LNCaP clone FGC (cell line): ENCODE results near the gene RDH11.
A peak's percentile ranks its signal among the peaks of the same experiment; 100 is the strongest.
"Not testable (repeated sequence)": the region's sequence is repeated elsewhere in the genome, so short reads cannot be mapped to it uniquely, and the experiment has no call there.

Experiments used
- DNase-seq: peaks from one replicate; pipeline ENCODE4 v3.0.0-alpha.2; 2011; ENCODE audit warnings: low read depth
- H3K4me3 ChIP-seq: 2 replicates; pipeline ENCODE4 v1.5.1; 2011; ENCODE audit warnings: mild to moderate bottlenecking, low read depth, low read length, control low read depth
- CTCF ChIP-seq: IDR thresholded peaks from 2 replicates; pipeline ENCODE4 v1.5.1; 2012; ENCODE audit warnings: mild to moderate bottlenecking; ENCODE audit not compliant: control insufficient read depth, insufficient read depth; ENCODE audit errors: extremely low read depth

RDH11 gene

GRCh38 chr14:67719866-67720265 lies 24.3 kb upstream of the RDH11 start:
- no peak overlapping the region for H3K4me3 ChIP-seq
- no peak for DNase-seq
- no peak for TF ChIP-seq CTCF

GRCh38 chr14:67719385-67719784 lies 23.8 kb upstream of the RDH11 start:
- not testable (repeated sequence) for H3K4me3 ChIP-seq, DNase-seq

GRCh38 chr14:67718265-67718664 lies 22.7 kb upstream of the RDH11 start:
- DNase-seq = no peak
- no peak for TF ChIP-seq CTCF

GRCh38 chr14:67717048-67717447 lies 21.5 kb upstream of the RDH11 start:
- DNase-seq = no peak
- no peak overlapping the region for H3K4me3 ChIP-seq
- no peak for TF ChIP-seq CTCF

More at GRCh38 chr14:67718265-67718664, 22.7 kb upstream of the RDH11 start:
- H3K4me3 ChIP-seq = no peak overlapping the region

GRCh38 chr14:67710209-67710608 lies 14.6 kb upstream of the RDH11 start:
- no peak for DNase-seq
- TF ChIP-seq CTCF = no peak
- no peak overlapping the region for H3K4me3 ChIP-seq

GRCh38 chr14:67709796-67710195 lies 14.2 kb upstream of the RDH11 start:
- H3K4me3 ChIP-seq, DNase-seq: not testable (repeated sequence)

- H3K4me3 ChIP-seq, DNase-seq: not testable (repeated sequence)
These were observed 13.8 kb upstream of the RDH11 start for GRCh38 chr14:67709346-67709745.

GRCh38 chr14:67705211-67705610 lies 9.6 kb upstream of the RDH11 start:
- TF ChIP-seq CTCF = no peak
- no peak overlapping the region for H3K4me3 ChIP-seq
- DNase-seq = no peak

- peak; percentile 76 for TF ChIP-seq CTCF
- H3K4me3 ChIP-seq = no peak overlapping the region
- peak; percentile 69 for DNase-seq
These were observed 9.0 kb upstream of the RDH11 start for GRCh38 chr14:67704484-67705089.
